ENCODE measurements around the gene MORF4L2. TPM values are rescaled to one million over a fixed set of nuclear protein-coding genes. Genes with fewer than 3 reads are reported as not detected.

The MORF4L2 gene
- total RNA-seq, 1 donor from 2014 or later, result 545 TPM

DNA sequence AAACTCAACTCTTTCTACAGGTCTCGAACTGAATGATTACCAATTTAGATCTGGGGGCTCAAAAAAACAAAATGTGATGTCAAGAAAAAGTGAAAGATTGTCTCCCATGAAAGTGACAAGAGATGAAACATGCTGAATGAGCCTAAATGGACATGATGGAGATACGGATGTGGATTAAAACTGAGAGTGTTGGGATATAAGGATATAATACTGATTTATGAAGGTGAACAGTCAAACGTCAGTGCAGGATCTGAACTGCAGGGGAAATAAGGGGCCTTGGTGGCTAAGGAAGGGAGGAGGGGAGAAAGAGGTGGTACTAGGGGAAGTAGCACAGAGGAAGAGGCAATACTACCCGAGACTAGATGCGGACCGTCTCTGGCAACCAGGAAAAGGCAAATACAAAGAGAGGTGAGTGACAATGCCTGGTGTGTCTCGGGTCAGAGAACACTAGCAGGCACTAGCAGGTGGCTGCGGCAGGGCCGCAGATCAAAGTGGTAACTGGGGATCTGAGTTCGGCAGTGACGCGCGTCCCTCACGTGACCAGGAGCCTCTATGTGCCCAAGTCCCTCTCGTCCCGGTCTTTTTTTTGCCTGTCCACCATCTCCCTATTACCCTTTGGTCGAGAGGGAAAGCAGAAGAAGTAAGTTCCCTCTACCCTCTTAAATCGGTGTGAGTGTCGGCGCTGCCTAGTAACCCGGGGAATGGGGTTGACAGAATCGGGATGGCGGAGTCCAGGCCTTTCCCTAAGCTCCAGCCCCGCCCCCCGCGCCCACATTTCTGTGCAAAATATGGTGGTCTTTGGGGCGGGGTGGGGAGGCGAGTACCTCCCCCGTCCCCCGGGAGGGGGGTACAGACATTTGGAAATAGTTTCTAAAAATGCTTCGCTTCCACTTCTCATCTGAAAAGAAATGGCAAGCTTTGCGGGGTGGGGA lies 57.8 kb downstream of the MORF4L2 start, which contains the start of gene TCEAL1:
Gene TCEAL1 (plus strand): TSS at position 590 of the 932 bp plus-strand sequence. CDS start 942 bp downstream, outside the sequence.
- no peak for DNase-seq (ENCODE audit: low spot score)
- peaks cover 19% of the 10 kb centered on the region for H3K4me1 Mint-ChIP-seq (ENCODE audit: low read depth)
- H3K27ac Mint-ChIP-seq (ENCODE audit: unreplicated experiment), result peak within 1 kb of the TSS; percentile 95
- H3K4me3 Mint-ChIP-seq (ENCODE audit: unreplicated experiment), result peak within 1 kb of the TSS; percentile 84
- H3K9me3 Mint-ChIP-seq (ENCODE audit: low read depth), result no peaks in the 10 kb centered on the region
- H3K27me3 Mint-ChIP-seq (ENCODE audit: low read depth), result no peaks in the 10 kb centered on the region
- H3K36me3 Mint-ChIP-seq (ENCODE audit: low read depth), result peaks cover 1% of the 10 kb centered on the region
- TF ChIP-seq CTCF (IDR thresholded peaks at IDR 0.05), result no peak

- Mint-ChIP-seq H3K27ac (ENCODE audit: unreplicated experiment) (no peak overlapping the region), H3K9me3 (ENCODE audit: low read depth) (no peaks in the 10 kb centered on the region), H3K4me1 (ENCODE audit: low read depth) (peaks cover 19% of the 10 kb centered on the region), H3K27me3 (ENCODE audit: low read depth) (no peaks in the 10 kb centered on the region), H3K36me3 (ENCODE audit: low read depth) (peaks cover 1% of the 10 kb centered on the region), H3K4me3 (ENCODE audit: unreplicated experiment) (no peak overlapping the region)
- no peak for TF ChIP-seq CTCF (IDR thresholded peaks at IDR 0.05)
- no peak for DNase-seq (ENCODE audit: low spot score)
Measured at GRCh38 chrX:103626855-103627254, 59.6 kb downstream of the MORF4L2 start.

Other genes starting within 250 kb of the MORF4L2 start
- 0.41 to 0.56 TPM (median 0.45 TPM) in 3 replicates for gene RAB40A, start 167.2 kb downstream of the MORF4L2 start, total RNA-seq
- 84.5 to 91.5 TPM (median 88.0 TPM) in 3 replicates for gene TCEAL4, start 101.2 kb downstream of the MORF4L2 start, total RNA-seq
- gene TCEAL3, start 78.7 kb downstream of the MORF4L2 start, total RNA-seq, result 40.0 to 40.8 TPM (median 40.2 TPM) in 3 replicates
- gene TCEAL1, start 57.7 kb downstream of the MORF4L2 start, total RNA-seq, result 26.7 to 27.7 TPM (median 27.2 TPM) in 3 replicates
- not detected in 3 replicates for gene TMEM31, start 24.2 kb upstream of the MORF4L2 start, total RNA-seq
- 0.77 to 1.2 TPM (median 1.1 TPM) in 3 replicates for gene PLP1, start 90.1 kb upstream of the MORF4L2 start, total RNA-seq
- gene RAB9B, start 145.6 kb upstream of the MORF4L2 start, total RNA-seq, result 2.6 to 4.1 TPM (median 2.7 TPM) in 3 replicates